ENCODE results near the gene SLC10A6. TPM values are rescaled to one million over a fixed set of nuclear protein-coding genes. Genes with fewer than 3 reads are reported as not detected.

The SLC10A6 gene
- polyA plus RNA-seq, 1 donor from 2014 or later, result not detected

DNA sequence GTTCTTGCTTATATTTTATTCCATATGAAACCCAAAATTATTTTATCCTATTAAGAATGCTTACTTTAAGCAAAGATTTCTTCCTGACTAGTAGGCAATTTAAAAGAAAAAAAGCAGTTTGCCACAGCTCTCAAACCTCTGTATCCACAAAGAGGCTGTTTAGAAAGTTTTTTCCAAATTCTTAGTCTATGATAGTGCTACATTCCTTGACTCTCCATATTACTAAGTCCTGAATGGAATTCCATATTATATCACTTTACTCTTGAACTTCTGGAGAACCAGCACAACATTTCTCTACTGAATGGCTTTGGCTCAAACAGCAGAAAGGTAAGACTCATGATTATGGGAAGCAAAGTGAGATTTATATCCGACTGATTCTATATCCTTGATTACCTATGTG lies 8.3 kb downstream of the SLC10A6 start:
- Histone ChIP-seq H3K9ac (ENCODE audit: low read length) (no peak overlapping the region), H3K27me3 (ENCODE audit: insufficient read depth, low read depth, low read length) (no peaks in the 10 kb centered on the region), H3K9me3 (ENCODE audit: low read length) (no peaks in the 10 kb centered on the region), H2AFZ (ENCODE audit: low read depth, low read length) (no peak overlapping the region), H3F3A (ENCODE audit: insufficient read depth, low read length, poor library complexity, severe bottlenecking) (no peaks in the 10 kb centered on the region), H3K4me3 (ENCODE audit: low read length) (no peak overlapping the region), H3K4me2 (ENCODE audit: low read length) (no peak overlapping the region), H4K20me1 (ENCODE audit: insufficient read depth) (no peaks in the 10 kb centered on the region), H3K27ac (ENCODE audit: low read length) (no peak overlapping the region), H3K79me2 (replicated peaks; ENCODE audit: insufficient read depth, low read length) (no peaks in the 10 kb centered on the region), H3K9me2 (ENCODE audit: insufficient read depth, low read length) (no peaks in the 10 kb centered on the region), H3K36me3 (ENCODE audit: insufficient read depth, low read length) (no peaks in the 10 kb centered on the region)
- TF ChIP-seq POLR2AphosphoS5 (IDR thresholded peaks at IDR 0.05), result no peak
- no peak for TF ChIP-seq MXI1 (conservative IDR thresholded peaks at IDR 0.05; ENCODE audit: poor library complexity, severe bottlenecking)
- no peak for TF ChIP-seq CTCF (IDR thresholded peaks at IDR 0.05; ENCODE audit: poor library complexity, severe bottlenecking)
- TF ChIP-seq RAD21 (conservative IDR thresholded peaks at IDR 0.05), result no peak
- no peak for TF ChIP-seq REST (IDR thresholded peaks at IDR 0.05; ENCODE audit: borderline replicate concordance)
- no peak for TF ChIP-seq SMC3 (conservative IDR thresholded peaks at IDR 0.05; ENCODE audit: poor library complexity)
- TF ChIP-seq EP300 (conservative IDR thresholded peaks at IDR 0.05; ENCODE audit: poor library complexity, severe bottlenecking), result no peak
- no peak for TF ChIP-seq EZH2 (IDR thresholded peaks at IDR 0.05; ENCODE audit: borderline replicate concordance, insufficient read depth, low read length, poor library complexity, severe bottlenecking)
- TF ChIP-seq TAF1 (IDR thresholded peaks at IDR 0.05; ENCODE audit: low read depth), result no peak

GRCh38 chr4:86837691-86838503 lies 11.3 kb downstream of the SLC10A6 start:
- no peaks in the 10 kb centered on the region for H3K27me3 ChIP-seq (ENCODE audit: insufficient read depth, low read depth, low read length)
- H4K20me1 ChIP-seq (ENCODE audit: insufficient read depth), result no peaks in the 10 kb centered on the region
- no peaks in the 10 kb centered on the region for H3K9me3 ChIP-seq (ENCODE audit: low read length)
- H3K36me3 ChIP-seq (ENCODE audit: insufficient read depth, low read length), result no peaks in the 10 kb centered on the region
- no peaks in the 10 kb centered on the region for H3F3A ChIP-seq (ENCODE audit: insufficient read depth, low read length, poor library complexity, severe bottlenecking)
- H3K4me2 ChIP-seq (ENCODE audit: low read length), result no peak overlapping the region
- no peaks in the 10 kb centered on the region for H3K79me2 ChIP-seq (replicated peaks; ENCODE audit: insufficient read depth, low read length)
- H3K9ac ChIP-seq (ENCODE audit: low read length), result no peak overlapping the region
- no peak overlapping the region for H3K27ac ChIP-seq (ENCODE audit: low read length)
- peak; percentile 81 for TF ChIP-seq EP300 (conservative IDR thresholded peaks at IDR 0.05; ENCODE audit: poor library complexity, severe bottlenecking)
- TF ChIP-seq CTCF (IDR thresholded peaks at IDR 0.05; ENCODE audit: poor library complexity, severe bottlenecking), result no peak
- H3K4me3 ChIP-seq (ENCODE audit: low read length), result peak overlapping the region; percentile 12
- no peaks in the 10 kb centered on the region for H3K9me2 ChIP-seq (ENCODE audit: insufficient read depth, low read length)
- no peak overlapping the region for H2AFZ ChIP-seq (ENCODE audit: low read depth, low read length)
